IPS-15b (cell line): ENCODE measurements around the gene TFDP1.

Experiments
- H3K27me3 ChIP-seq: one replicate; pipeline ENCODE4 v1.6.1; 2013; ENCODE audit warnings: low read length; ENCODE audit not compliant: control insufficient read depth, insufficient read depth
- H3K36me3 ChIP-seq: one replicate; pipeline ENCODE4 v1.6.1; 2013; ENCODE audit warnings: low read length; ENCODE audit not compliant: control insufficient read depth, insufficient read depth
- H3K4me1 ChIP-seq: one replicate; pipeline ENCODE4 v1.6.1; 2013; ENCODE audit warnings: mild to moderate bottlenecking, low read length; ENCODE audit not compliant: control insufficient read depth, insufficient read depth
- H3K4me3 ChIP-seq: one replicate; pipeline ENCODE4 v1.5.1; 2013; ENCODE audit warnings: low read depth, low read length
- H3K9ac ChIP-seq: one replicate; pipeline ENCODE4 v1.6.1; 2013; ENCODE audit warnings: low read depth, mild to moderate bottlenecking, low read length
- H3K9me3 ChIP-seq: one replicate; pipeline ENCODE4 v1.6.1; 2013; ENCODE audit warnings: mild to moderate bottlenecking, low read length; ENCODE audit not compliant: control insufficient read depth, insufficient read depth

The TFDP1 gene

GRCh38 chr13:113644800-113645199 is 60.2 kb downstream of the TFDP1 start:
- no peaks in the 10 kb centered on the region for H3K27me3 ChIP-seq
- H3K36me3 ChIP-seq, result peaks cover 14% of the 10 kb centered on the region
- peaks cover 12% of the 10 kb centered on the region for H3K9me3 ChIP-seq
- no peaks in the 10 kb centered on the region for H3K4me1 ChIP-seq
- H3K4me3 ChIP-seq, result no peak overlapping the region
- H3K9ac ChIP-seq, result no peak overlapping the region

GRCh38 chr13:113645329-113645728 is 60.8 kb downstream of the TFDP1 start:
- Histone ChIP-seq H3K4me1 (no peaks in the 10 kb centered on the region), H3K27me3 (no peaks in the 10 kb centered on the region), H3K4me3 (no peak overlapping the region), H3K36me3 (peaks cover 11% of the 10 kb centered on the region), H3K9me3 (peaks cover 12% of the 10 kb centered on the region), H3K9ac (no peak overlapping the region)

- Histone ChIP-seq H3K4me3 (no peak overlapping the region), H3K9ac (no peak overlapping the region), H3K27me3 (no peaks in the 10 kb centered on the region), H3K9me3 (peaks cover 12% of the 10 kb centered on the region), H3K36me3 (peaks cover 10% of the 10 kb centered on the region), H3K4me1 (no peaks in the 10 kb centered on the region)
Observed at GRCh38 chr13:113646376-113646775, 61.8 kb downstream of the TFDP1 start.

- Histone ChIP-seq H3K9me3 (peaks cover 7% of the 10 kb centered on the region), H3K36me3 (peaks cover 5% of the 10 kb centered on the region), H3K4me1 (no peaks in the 10 kb centered on the region), H3K27me3 (no peaks in the 10 kb centered on the region), H3K9ac (no peak overlapping the region), H3K4me3 (no peak overlapping the region)
Observed at GRCh38 chr13:113646921-113647340, 62.4 kb downstream of the TFDP1 start.

- Histone ChIP-seq H3K4me1 (no peaks in the 10 kb centered on the region), H3K4me3 (no peak overlapping the region), H3K9me3 (peaks cover under 1% of the 10 kb centered on the region), H3K9ac (no peak overlapping the region), H3K36me3 (no peaks in the 10 kb centered on the region), H3K27me3 (no peaks in the 10 kb centered on the region)
Observed at GRCh38 chr13:113647351-113648215, 63.0 kb downstream of the TFDP1 start.

- Histone ChIP-seq H3K9me3 (no peaks in the 10 kb centered on the region), H3K4me3 (no peak overlapping the region), H3K36me3 (no peaks in the 10 kb centered on the region), H3K4me1 (no peaks in the 10 kb centered on the region), H3K27me3 (no peaks in the 10 kb centered on the region), H3K9ac (no peak overlapping the region)
Observed at GRCh38 chr13:113648216-113648610, 63.7 kb downstream of the TFDP1 start.

- H3K4me1 ChIP-seq, result no peaks in the 10 kb centered on the region
Observed at GRCh38 chr13:113649212-113649611, 64.7 kb downstream of the TFDP1 start.

GRCh38 chr13:113650275-113650674 is 65.7 kb downstream of the TFDP1 start:
- Histone ChIP-seq H3K4me1 (no peaks in the 10 kb centered on the region), H3K9me3 (no peaks in the 10 kb centered on the region), H3K36me3 (no peaks in the 10 kb centered on the region), H3K4me3 (no peak overlapping the region), H3K27me3 (no peaks in the 10 kb centered on the region), H3K9ac (no peak overlapping the region)

More at GRCh38 chr13:113649212-113649611, 64.7 kb downstream of the TFDP1 start:
- Histone ChIP-seq H3K9ac (no peak overlapping the region), H3K9me3 (no peaks in the 10 kb centered on the region), H3K36me3 (no peaks in the 10 kb centered on the region), H3K27me3 (no peaks in the 10 kb centered on the region), H3K4me3 (no peak overlapping the region)

GRCh38 chr13:113650731-113651148 is 66.2 kb downstream of the TFDP1 start:
- no peak overlapping the region for H3K9ac ChIP-seq
- H3K36me3 ChIP-seq, result no peaks in the 10 kb centered on the region
- H3K27me3 ChIP-seq, result no peaks in the 10 kb centered on the region
- H3K4me1 ChIP-seq, result no peaks in the 10 kb centered on the region
- H3K9me3 ChIP-seq, result no peaks in the 10 kb centered on the region
- no peak overlapping the region for H3K4me3 ChIP-seq

- no peak overlapping the region for H3K9ac ChIP-seq
- H3K27me3 ChIP-seq, result no peaks in the 10 kb centered on the region
- H3K36me3 ChIP-seq, result no peaks in the 10 kb centered on the region
- no peaks in the 10 kb centered on the region for H3K4me1 ChIP-seq
- H3K4me3 ChIP-seq, result no peak overlapping the region
- no peaks in the 10 kb centered on the region for H3K9me3 ChIP-seq
Observed at GRCh38 chr13:113651511-113652403, 67.2 kb downstream of the TFDP1 start.

- Histone ChIP-seq H3K9me3 (no peaks in the 10 kb centered on the region), H3K4me1 (no peaks in the 10 kb centered on the region), H3K4me3 (no peak overlapping the region), H3K27me3 (no peaks in the 10 kb centered on the region), H3K9ac (no peak overlapping the region), H3K36me3 (no peaks in the 10 kb centered on the region)
Observed at GRCh38 chr13:113652404-113653263, 68.1 kb downstream of the TFDP1 start.
